Measurements from ENCODE around the gene CCNA1.

The CCNA1 gene

GRCh38 chr13:36456577-36456976 lies 24.3 kb downstream of the CCNA1 start:
- Histone ChIP-seq H3K4me1 (ENCODE audit: control insufficient read depth, insufficient read depth, low read length) (no peaks in the 10 kb centered on the region), H3K4me3 (ENCODE audit: low read length) (no peak overlapping the region)

GRCh38 chr13:36461506-36461905 lies 29.2 kb downstream of the CCNA1 start:
- H3K27me3 ChIP-seq (ENCODE audit: control insufficient read depth, insufficient read depth, low read length), result no peaks in the 10 kb centered on the region
- no peak overlapping the region for H3K4me2 ChIP-seq (ENCODE audit: low read length)
- H3K36me3 ChIP-seq (ENCODE audit: insufficient read depth, low read length), result no peaks in the 10 kb centered on the region

More at GRCh38 chr13:36456577-36456976, 24.3 kb downstream of the CCNA1 start:
- no peaks in the 10 kb centered on the region for H3K9me3 ChIP-seq (replicated peaks; ENCODE audit: low read length)
- H3K9ac ChIP-seq (ENCODE audit: low read depth, low read length), result no peak overlapping the region
- no peaks in the 10 kb centered on the region for H3K36me3 ChIP-seq (ENCODE audit: insufficient read depth, low read length)
- H3K27me3 ChIP-seq (ENCODE audit: control insufficient read depth, insufficient read depth, low read length), result peaks cover 4% of the 10 kb centered on the region
- no peak overlapping the region for H3K4me2 ChIP-seq (ENCODE audit: low read length)

GRCh38 chr13:36475468-36475867 lies 43.2 kb downstream of the CCNA1 start:
- H3K4me1 ChIP-seq (ENCODE audit: control insufficient read depth, insufficient read depth, low read length), result no peaks in the 10 kb centered on the region
- no peaks in the 10 kb centered on the region for H3K27me3 ChIP-seq (ENCODE audit: control insufficient read depth, insufficient read depth, low read length)
- H3K9me3 ChIP-seq (replicated peaks; ENCODE audit: low read length), result no peaks in the 10 kb centered on the region
- no peak overlapping the region for H3K4me2 ChIP-seq (ENCODE audit: low read length)
- H3K36me3 ChIP-seq (ENCODE audit: insufficient read depth, low read length), result no peaks in the 10 kb centered on the region
- H3K4me3 ChIP-seq (ENCODE audit: low read length), result no peak overlapping the region
- no peak overlapping the region for H3K9ac ChIP-seq (ENCODE audit: low read depth, low read length)

More at GRCh38 chr13:36461506-36461905, 29.2 kb downstream of the CCNA1 start:
- Histone ChIP-seq H3K9me3 (replicated peaks; ENCODE audit: low read length) (no peaks in the 10 kb centered on the region), H3K4me1 (ENCODE audit: control insufficient read depth, insufficient read depth, low read length) (no peaks in the 10 kb centered on the region), H3K4me3 (ENCODE audit: low read length) (no peak overlapping the region), H3K9ac (ENCODE audit: low read depth, low read length) (no peak overlapping the region)

GRCh38 chr13:36476661-36477060 lies 44.4 kb downstream of the CCNA1 start:
- H3K4me3 ChIP-seq (ENCODE audit: low read length), result no peak overlapping the region
- H3K4me2 ChIP-seq (ENCODE audit: low read length), result no peak overlapping the region
- no peak overlapping the region for H3K9ac ChIP-seq (ENCODE audit: low read depth, low read length)
- H3K36me3 ChIP-seq (ENCODE audit: insufficient read depth, low read length), result no peaks in the 10 kb centered on the region
- H3K27me3 ChIP-seq (ENCODE audit: control insufficient read depth, insufficient read depth, low read length), result no peaks in the 10 kb centered on the region
- H3K4me1 ChIP-seq (ENCODE audit: control insufficient read depth, insufficient read depth, low read length), result no peaks in the 10 kb centered on the region
- no peaks in the 10 kb centered on the region for H3K9me3 ChIP-seq (replicated peaks; ENCODE audit: low read length)

GRCh38 chr13:36480726-36481427 lies 48.6 kb downstream of the CCNA1 start:
- H3K4me1 ChIP-seq (ENCODE audit: control insufficient read depth, insufficient read depth, low read length), result no peaks in the 10 kb centered on the region
- H3K9ac ChIP-seq (ENCODE audit: low read depth, low read length), result no peak overlapping the region
- H3K27me3 ChIP-seq (ENCODE audit: control insufficient read depth, insufficient read depth, low read length), result no peaks in the 10 kb centered on the region
- H3K9me3 ChIP-seq (replicated peaks; ENCODE audit: low read length), result no peaks in the 10 kb centered on the region
- H3K4me3 ChIP-seq (ENCODE audit: low read length), result no peak overlapping the region
- H3K36me3 ChIP-seq (ENCODE audit: insufficient read depth, low read length), result no peaks in the 10 kb centered on the region
- no peak overlapping the region for H3K4me2 ChIP-seq (ENCODE audit: low read length)

GRCh38 chr13:36490055-36490454 lies 57.8 kb downstream of the CCNA1 start:
- H3K9me3 ChIP-seq (replicated peaks; ENCODE audit: low read length), result no peaks in the 10 kb centered on the region
- H3K4me2 ChIP-seq (ENCODE audit: low read length), result no peak overlapping the region
- no peaks in the 10 kb centered on the region for H3K36me3 ChIP-seq (ENCODE audit: insufficient read depth, low read length)
- no peak overlapping the region for H3K4me3 ChIP-seq (ENCODE audit: low read length)
- peaks cover 11% of the 10 kb centered on the region for H3K27me3 ChIP-seq (ENCODE audit: control insufficient read depth, insufficient read depth, low read length)
- H3K9ac ChIP-seq (ENCODE audit: low read depth, low read length), result no peak overlapping the region
- H3K4me1 ChIP-seq (ENCODE audit: control insufficient read depth, insufficient read depth, low read length), result no peaks in the 10 kb centered on the region

Measured in skeletal muscle satellite cell (primary cell).